ENCODE results near the gene VDAC2.

VDAC2 gene

DNA sequence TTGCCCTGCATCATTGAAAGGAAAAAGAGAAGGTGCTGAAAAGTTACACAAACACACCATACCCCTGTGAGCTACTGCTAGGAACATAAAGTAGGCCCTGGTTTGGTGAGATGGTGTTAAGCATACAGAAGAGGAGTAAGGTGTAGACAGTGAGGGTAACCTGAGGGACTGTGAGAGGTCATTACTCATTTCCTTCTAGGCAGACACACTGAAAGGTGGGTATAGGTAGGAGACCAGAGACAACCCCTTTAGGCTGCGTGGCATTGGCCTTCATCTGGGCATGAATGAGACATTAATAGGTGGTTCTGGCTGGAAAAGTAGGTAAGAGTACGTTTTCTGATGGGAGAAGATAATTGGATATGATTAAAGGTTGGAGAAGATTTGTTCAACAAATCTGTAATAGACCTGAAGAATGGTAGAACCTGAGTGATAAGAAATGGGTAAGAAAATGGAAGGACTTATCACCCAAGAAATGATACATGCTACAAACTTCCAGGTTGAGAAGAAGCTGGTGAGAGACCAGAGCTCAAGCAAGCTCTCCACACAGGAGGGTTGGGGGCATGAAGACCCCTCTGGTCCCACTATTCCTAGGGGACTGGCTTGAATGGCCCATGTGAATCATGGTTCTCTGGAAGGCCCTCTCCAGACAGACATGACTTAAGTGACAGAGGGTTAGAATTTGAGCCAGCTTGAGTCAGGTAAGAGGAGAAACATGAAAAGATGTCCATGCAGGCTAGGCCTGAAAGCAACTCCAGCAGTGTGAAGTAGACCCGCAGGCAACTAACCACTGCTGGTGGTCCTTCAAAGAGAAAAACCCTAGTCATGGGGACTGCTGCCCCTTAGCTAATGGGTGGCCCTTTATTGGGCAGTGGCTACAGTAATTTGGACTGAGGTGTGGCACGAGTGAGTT lies 21.3 kb downstream of the VDAC2 start:
- no peak for DNase-seq

GRCh38 chr10:75233444-75234016 lies 22.9 kb downstream of the VDAC2 start:
- no peak for DNase-seq

GRCh38 chr10:75234017-75234682 lies 23.6 kb downstream of the VDAC2 start:
- DNase-seq: peak; percentile 98

GRCh38 chr10:75234683-75235374 lies 24.2 kb downstream of the VDAC2 start:
- peak in 1 of 2 donors; percentile 11 for DNase-seq

DNA sequence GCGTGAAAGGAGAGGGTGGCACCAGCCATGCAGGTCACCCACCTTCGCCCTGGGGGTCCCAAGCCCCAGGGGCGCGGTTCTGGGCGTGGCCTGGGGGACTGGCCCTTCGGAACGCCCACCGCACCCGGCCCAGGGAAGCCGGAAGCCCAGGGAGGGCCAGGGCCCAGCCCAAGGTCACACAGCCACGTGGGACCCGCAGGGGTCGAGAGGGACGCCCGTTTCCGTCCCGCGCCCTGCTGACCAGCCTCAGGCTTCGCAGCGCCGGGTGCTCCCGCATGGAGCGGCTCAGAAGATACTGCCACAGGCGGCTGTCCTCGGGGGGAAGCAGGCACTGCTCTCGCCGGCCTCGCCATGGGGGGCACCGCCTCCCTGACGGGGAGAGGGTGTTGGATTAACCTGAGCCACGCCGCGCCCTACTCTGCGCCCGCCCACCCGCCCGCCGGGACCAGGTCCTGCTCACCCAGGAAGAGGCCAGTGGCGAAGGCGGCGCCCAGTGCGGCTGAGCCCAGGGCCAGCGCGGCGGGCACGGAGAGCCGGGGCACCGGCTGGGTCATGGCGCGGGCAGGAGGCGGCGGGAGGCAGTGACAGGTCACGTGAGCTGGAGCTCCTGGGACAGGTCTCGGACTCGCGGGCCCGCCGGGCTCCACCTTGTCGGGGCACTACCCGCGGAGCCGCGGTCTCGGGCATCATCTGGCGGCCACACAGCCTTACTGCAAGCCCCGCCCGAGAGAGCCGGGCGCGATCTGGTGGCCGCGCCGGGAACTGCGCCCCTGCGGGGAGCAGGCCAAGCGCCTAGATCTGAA lies 25.0 kb downstream of the VDAC2 start, which contains the start of gene COMTD1:
Gene COMTD1 (minus strand): TSS at position 583 of the 803 bp plus-strand sequence. CDS start 29 bp downstream, at position 554.
- DNase-seq: peak; percentile 91 to 94

GRCh38 chr10:75236178-75236825 lies 25.7 kb downstream of the VDAC2 start:
- peak in 1 of 2 donors; percentile 15 for DNase-seq

- no peak for DNase-seq
Measured at GRCh38 chr10:75238182-75239095, 27.8 kb downstream of the VDAC2 start.

DNA sequence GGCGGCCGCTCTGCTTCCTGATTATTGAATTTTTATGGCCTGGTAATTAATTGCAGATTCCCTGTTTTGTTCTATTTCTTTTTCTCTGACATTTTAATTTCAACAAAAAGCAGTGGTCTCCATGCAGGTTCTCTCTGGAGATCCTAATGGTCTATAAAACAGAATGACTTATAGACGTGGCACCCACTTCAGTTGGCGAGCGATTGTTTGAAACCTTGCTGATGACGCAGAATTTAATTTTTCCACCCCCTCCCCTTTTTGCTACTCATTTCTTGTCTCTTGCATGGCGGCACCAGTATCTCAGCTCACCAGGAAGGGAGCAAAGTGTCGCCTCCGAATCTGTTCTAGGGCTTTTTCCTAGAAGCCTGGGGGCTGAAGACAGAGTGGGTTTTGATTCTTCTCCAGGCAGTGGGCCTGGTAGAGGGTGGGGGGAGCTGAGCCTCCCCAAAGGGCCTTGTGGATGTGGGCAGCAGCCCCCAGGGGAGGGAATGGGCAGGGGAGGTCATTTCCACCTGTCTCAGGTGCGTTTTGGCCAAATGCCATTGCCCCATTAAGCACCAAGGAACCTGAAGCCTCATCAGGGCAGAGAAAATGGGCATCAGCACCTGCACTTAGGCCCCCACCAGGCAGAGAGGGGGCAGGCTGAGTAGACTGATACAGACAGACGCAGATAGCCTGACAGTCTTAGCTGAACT lies 28.6 kb downstream of the VDAC2 start:
- no peak for DNase-seq

DNA sequence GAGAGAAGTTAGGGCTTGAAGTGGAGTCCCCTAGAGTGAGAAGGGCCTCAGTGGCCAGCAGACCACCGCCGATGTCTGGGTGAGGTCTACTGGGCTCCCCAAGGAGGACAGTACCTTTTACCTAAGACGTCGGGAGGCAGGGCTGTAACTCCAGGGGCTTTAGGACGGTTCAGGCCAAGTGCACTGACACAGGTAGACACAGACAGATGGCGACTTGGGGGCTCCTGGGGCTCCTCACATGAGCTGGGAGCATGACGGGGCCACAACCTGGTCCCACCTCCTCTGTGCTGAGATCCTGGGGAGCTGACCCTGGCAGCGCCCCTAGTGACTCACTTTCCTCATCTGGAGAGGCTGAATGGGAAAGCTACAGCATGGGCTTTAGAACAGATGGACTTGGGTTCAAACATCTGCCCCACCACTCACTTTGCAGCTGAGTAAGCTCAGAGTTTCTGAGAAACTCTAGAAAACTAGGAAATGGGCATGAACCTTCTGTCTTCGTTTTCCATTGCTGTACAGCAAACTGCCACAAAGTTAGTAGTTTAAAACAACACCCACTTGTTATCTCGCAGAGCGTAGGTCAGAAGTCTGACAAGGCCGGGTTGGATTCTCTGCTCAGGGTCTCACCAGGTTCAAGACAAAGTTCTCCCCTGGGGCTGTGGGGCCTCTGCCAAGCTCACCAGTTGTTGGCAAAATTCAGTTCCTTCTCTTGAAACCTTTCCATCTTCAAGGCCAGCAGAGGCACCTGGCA lies 29.9 kb downstream of the VDAC2 start:
- DNase-seq: no peak

- DNase-seq: no peak
Measured at GRCh38 chr10:75243426-75243825, 32.8 kb downstream of the VDAC2 start.

- no peak for DNase-seq
Measured at GRCh38 chr10:75244487-75245353, 34.1 kb downstream of the VDAC2 start.

DNA sequence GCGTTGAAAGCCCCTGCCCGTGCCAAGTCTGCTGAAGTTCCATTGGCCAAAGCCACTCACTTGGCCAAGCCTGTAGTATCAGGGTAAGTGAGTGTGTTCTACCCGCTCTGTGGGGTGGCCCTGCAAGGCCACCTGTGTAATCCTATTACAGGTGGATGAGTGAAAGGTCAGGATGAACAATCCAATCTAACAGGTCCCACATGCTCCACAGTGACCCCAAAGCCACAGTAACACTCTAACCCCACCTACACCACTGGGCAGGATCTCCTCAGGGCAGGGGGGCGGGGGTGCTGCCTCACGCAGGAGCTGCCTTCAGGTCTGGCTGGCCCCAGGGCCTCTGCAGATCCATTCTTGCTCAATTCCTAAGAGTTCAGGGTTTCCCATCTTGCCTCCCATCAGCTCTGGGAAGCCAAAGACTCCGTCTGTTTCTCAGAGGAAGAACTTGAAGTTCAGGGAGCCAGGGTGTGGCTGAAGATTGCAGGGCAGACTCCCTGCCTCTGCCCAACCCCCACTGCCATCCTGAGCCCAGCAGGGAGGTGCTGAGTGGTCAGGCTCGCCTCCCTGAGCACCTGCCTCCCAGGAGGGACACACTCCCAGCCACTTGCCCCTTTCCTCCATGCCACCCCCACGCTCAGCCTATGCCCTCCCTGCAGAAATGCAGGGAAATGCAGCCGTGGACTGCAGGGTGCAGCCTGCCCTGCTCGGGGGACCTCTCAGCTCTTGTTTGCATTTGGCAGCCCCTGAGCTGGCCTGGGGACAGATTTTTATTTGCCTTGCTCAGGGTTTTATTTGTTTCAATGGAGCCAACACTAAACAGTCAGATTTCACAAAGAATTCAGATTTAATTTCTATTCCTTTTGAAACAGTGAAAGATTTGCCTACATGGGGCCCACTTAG lies 35.0 kb downstream of the VDAC2 start:
- no peak for DNase-seq

GRCh38 chr10:75246506-75246905 lies 35.9 kb downstream of the VDAC2 start:
- no peak for DNase-seq

GRCh38 chr10:75247797-75248196 lies 37.2 kb downstream of the VDAC2 start:
- DNase-seq: no peak

DNA sequence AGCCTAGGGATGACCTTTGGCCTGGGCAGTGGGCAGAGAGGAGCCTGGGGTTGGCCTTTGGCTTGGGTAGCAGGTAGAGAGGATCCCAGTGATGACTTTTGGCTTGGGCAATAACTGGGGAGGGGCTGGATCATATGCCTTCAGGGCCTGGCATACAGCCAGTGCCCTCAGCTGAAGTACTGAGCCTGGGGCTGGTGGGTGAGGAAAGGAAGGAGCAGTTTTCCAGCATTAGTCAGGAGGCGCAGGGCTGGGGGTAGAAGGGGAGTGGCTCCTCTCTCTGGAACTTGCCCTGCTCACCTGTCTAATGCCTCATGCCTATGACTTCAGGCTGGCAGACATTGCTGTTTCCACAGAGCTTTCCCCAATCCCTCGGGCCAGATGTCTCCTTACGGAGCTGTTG lies 40.3 kb downstream of the VDAC2 start:
- no peak for DNase-seq

- DNase-seq: no peak
Measured at GRCh38 chr10:75253281-75254220, 43.0 kb downstream of the VDAC2 start.
